Tibial nerve (tissue), 4 donors: ENCODE data around the gene CFAP221. TPM values are rescaled to one million over a fixed set of nuclear protein-coding genes. Genes with fewer than 3 reads are reported as not detected.

Source experiments
- DNase-seq, 2 donors: peaks; one replicate each; pipeline ENCODE4 v3.0.0-alpha.2; 2019; ENCODE audit warnings: low spot score in 2 of 2
- H3K27ac ChIP-seq, 4 donors: fragments of 200-600 bp; sonication (generic) in 3 of 4; one replicate each; pipeline ENCODE4 v1.5.1; 2017 to 2019; ENCODE audit warnings: mild to moderate bottlenecking in 1 of 4
- H3K27me3 ChIP-seq, 2 donors: fragments of 200-600 bp; sonication (generic) in 1 of 2; one replicate each; pipeline versions ENCODE4 v1.5.1 to v1.6.0; 2017 to 2019
- H3K36me3 ChIP-seq, 3 donors: fragments of 200-600 bp; sonication (generic); one replicate each; pipeline ENCODE4 v1.5.1; 2018 to 2019
- H3K4me1 ChIP-seq, 4 donors: fragments of 200-600 bp; sonication (generic) in 3 of 4; one replicate each; pipeline ENCODE4 v1.5.1; 2017 to 2019
- H3K4me3 ChIP-seq, 4 donors: fragments of 200-600 bp; sonication (generic) in 3 of 4; one replicate each; pipeline ENCODE4 v1.5.1; 2017 to 2019; ENCODE audit warnings: mild to moderate bottlenecking in 1 of 4, moderate library complexity in 1 of 4
- H3K9me3 ChIP-seq, 4 donors: fragments of 200-600 bp; sonication (generic) in 3 of 4; one replicate each; pipeline ENCODE4 v1.5.1; 2017 to 2019
- CTCF ChIP-seq, 5 experiments: fragments of 200-600 bp in 3 of 5; fragments of 450-650 bp in 2 of 5; sonication (generic) in 3 of 5; IDR thresholded peaks; one replicate each; pipeline ENCODE4 v1.5.1; 2016 to 2019; ENCODE audit warnings: antibody characterized with exemption in 5 of 5, mild to moderate bottlenecking in 3 of 5, moderate library complexity in 2 of 5
- EP300 ChIP-seq, 2 donors: sonication (generic); formaldehyde crosslinking; IDR thresholded peaks; one replicate each; pipeline ENCODE4 v1.6.1; 2017; ENCODE audit warnings: antibody characterized with exemption in 2 of 2, mild to moderate bottlenecking in 1 of 2
- POLR2A ChIP-seq, 2 donors: fragments of 450-650 bp; IDR thresholded peaks; one replicate each; pipeline ENCODE4 v1.6.1; 2017; ENCODE audit warnings: antibody characterized with exemption in 2 of 2, mild to moderate bottlenecking in 2 of 2, moderate library complexity in 2 of 2
- WGBS, 2 donors: methylation state at CpG; one replicate each; pipeline ENCODE4 v1.1.5; 2018; 5-methylcytosine and 5-hydroxymethylcytosine counted together
- total RNA-seq, 4 donors: library from RNA; depleted of rRNA; stranded (reverse); fragments of >200 nt; gene quantifications; one replicate each; pipeline ENCODE4 v1.1.0, GENCODE V29; 2016

CFAP221 gene
- total RNA-seq, 4 donors from 2014 or later = 0.30 to 1.7 (median 0.42) TPM; not detected in 1

- Histone ChIP-seq H3K36me3 (no peaks in the 10 kb centered on the region), H3K4me3 (no peak overlapping the region), H3K9me3 (no peaks in the 10 kb centered on the region), H3K27me3 (no peaks in the 10 kb centered on the region), H3K27ac (no peak overlapping the region), H3K4me1 (no peaks in the 10 kb centered on the region)
- no peak for DNase-seq
- TF ChIP-seq POLR2A (IDR thresholded peaks at IDR 0.05) (no peak), CTCF (IDR thresholded peaks at IDR 0.05) (no peak), EP300 (IDR thresholded peaks at IDR 0.05) (no peak)
- 79 to 84% methylated on average over 5 of the region's 5 CpGs for WGBS, 2 donors
These were observed 85.1 kb downstream of the CFAP221 start for GRCh38 chr2:119629323-119629825.

- Histone ChIP-seq H3K36me3 (no peaks in the 10 kb centered on the region), H3K27ac (no peak overlapping the region), H3K4me3 (no peak overlapping the region), H3K27me3 (no peaks in the 10 kb centered on the region), H3K9me3 (no peaks in the 10 kb centered on the region), H3K4me1 (no peaks in the 10 kb centered on the region)
- TF ChIP-seq POLR2A (IDR thresholded peaks at IDR 0.05) = no peak
- no peak for TF ChIP-seq CTCF (IDR thresholded peaks at IDR 0.05)
- TF ChIP-seq EP300 (IDR thresholded peaks at IDR 0.05) = no peak
- no peak for DNase-seq
- 89 to 92% methylated on average over 4 of the region's 4 CpGs for WGBS, 2 donors
These were observed 85.9 kb downstream of the CFAP221 start for GRCh38 chr2:119630121-119630520.

- Histone ChIP-seq H3K9me3 (no peaks in the 10 kb centered on the region), H3K4me3 (no peak overlapping the region), H3K36me3 (no peaks in the 10 kb centered on the region), H3K4me1 (peaks cover 0 to 15% (median 0%) of the 10 kb centered on the region in 4 donors), H3K27me3 (no peaks in the 10 kb centered on the region), H3K27ac (no peak overlapping the region)
- no peak for TF ChIP-seq POLR2A (IDR thresholded peaks at IDR 0.05)
- TF ChIP-seq EP300 (IDR thresholded peaks at IDR 0.05) = no peak
- no peak for TF ChIP-seq CTCF (IDR thresholded peaks at IDR 0.05)
- WGBS, 2 donors = 23 to 30% methylated on average over 5 of the region's 5 CpGs
- DNase-seq = no peak
These were observed 93.1 kb downstream of the CFAP221 start for GRCh38 chr2:119637371-119637770.

GRCh38 chr2:119638246-119638645 is 94.0 kb downstream of the CFAP221 start:
- DNase-seq = no peak
- TF ChIP-seq EP300 (IDR thresholded peaks at IDR 0.05) (no peak), CTCF (IDR thresholded peaks at IDR 0.05) (no peak), POLR2A (IDR thresholded peaks at IDR 0.05) (no peak)
- Histone ChIP-seq H3K36me3 (no peaks in the 10 kb centered on the region), H3K9me3 (no peaks in the 10 kb centered on the region), H3K27ac (no peak overlapping the region), H3K4me1 (peaks cover 0 to 15% (median 0%) of the 10 kb centered on the region in 4 donors), H3K4me3 (no peak overlapping the region), H3K27me3 (no peaks in the 10 kb centered on the region)
- WGBS, 2 donors = 73 to 84% methylated on average over 12 of the region's 12 CpGs

- no peak overlapping the region for H3K4me3 ChIP-seq
- no peak for TF ChIP-seq EP300 (IDR thresholded peaks at IDR 0.05)
- TF ChIP-seq POLR2A (IDR thresholded peaks at IDR 0.05) = no peak
- TF ChIP-seq CTCF (IDR thresholded peaks at IDR 0.05) = no peak
- H3K27ac ChIP-seq = no peak overlapping the region
- no peak for DNase-seq
- H3K36me3 ChIP-seq = no peaks in the 10 kb centered on the region
- no peaks in the 10 kb centered on the region for H3K27me3 ChIP-seq
- 27 to 49% methylated on average over 19 of the region's 19 CpGs for WGBS, 2 donors
- H3K9me3 ChIP-seq = no peaks in the 10 kb centered on the region
- H3K4me1 ChIP-seq = peaks cover 0 to 15% (median 0%) of the 10 kb centered on the region in 4 donors
These were observed 94.7 kb downstream of the CFAP221 start for GRCh38 chr2:119638685-119639554.
